Measurements from ENCODE around the gene FSD1L. TPM values are rescaled to one million over a fixed set of nuclear protein-coding genes. Genes with fewer than 3 reads are reported as not detected.

Gene FSD1L
- total RNA-seq, 4 donors from 2014 or later = 1.8 to 16.8 (median 7.0) TPM

GRCh38 chr9:105415662-105415980 lies 32.2 kb upstream of the FSD1L start:
- 74 to 88% methylated on average over 7 to 8 of the region's 8 CpGs for WGBS, 2 donors (ENCODE audit: low coverage in 1 of 2)
- intact Hi-C loops (cut with DNase I; ENCODE audit: low total_unique reads) (loop anchor here (10.0 kb wide), 2 partner anchors 491 to 551 kb away; partner anchors contain the start of gene ABCA1), in situ Hi-C loops (cut with MboI; ENCODE audit: low pct_ligation_motif_present in 1 of 4, low pct_unique_long_range_greater_than_20kb in 1 of 4, low sequenced_read_pairs in 3 of 4) (loop anchor here (10.0 to 25.0 kb wide), 7 partner anchors 251 to 628 kb away; partner anchors contain the start of gene ABCA1 (in 2 of the 4))
- no peaks in the 10 kb centered on the region for H3K27me3 ChIP-seq
- H3K9me3 ChIP-seq = peaks cover 0 to 5% of the 10 kb centered on the region in 2 donors
- peaks cover 0 to 20% (median 3%) of the 10 kb centered on the region in 4 donors for H3K4me1 ChIP-seq
- no peak overlapping the region for H3K4me3 ChIP-seq
- H3K36me3 ChIP-seq = no peaks in the 10 kb centered on the region
- DNase-seq = no peak
- TF ChIP-seq POLR2A (IDR thresholded peaks at IDR 0.05) = no peak
- no peak for TF ChIP-seq POLR2AphosphoS5 (IDR thresholded peaks at IDR 0.05)
- TF ChIP-seq EP300 (IDR thresholded peaks at IDR 0.05; ENCODE audit: low read depth) = no peak
- TF ChIP-seq, protein P1, sequence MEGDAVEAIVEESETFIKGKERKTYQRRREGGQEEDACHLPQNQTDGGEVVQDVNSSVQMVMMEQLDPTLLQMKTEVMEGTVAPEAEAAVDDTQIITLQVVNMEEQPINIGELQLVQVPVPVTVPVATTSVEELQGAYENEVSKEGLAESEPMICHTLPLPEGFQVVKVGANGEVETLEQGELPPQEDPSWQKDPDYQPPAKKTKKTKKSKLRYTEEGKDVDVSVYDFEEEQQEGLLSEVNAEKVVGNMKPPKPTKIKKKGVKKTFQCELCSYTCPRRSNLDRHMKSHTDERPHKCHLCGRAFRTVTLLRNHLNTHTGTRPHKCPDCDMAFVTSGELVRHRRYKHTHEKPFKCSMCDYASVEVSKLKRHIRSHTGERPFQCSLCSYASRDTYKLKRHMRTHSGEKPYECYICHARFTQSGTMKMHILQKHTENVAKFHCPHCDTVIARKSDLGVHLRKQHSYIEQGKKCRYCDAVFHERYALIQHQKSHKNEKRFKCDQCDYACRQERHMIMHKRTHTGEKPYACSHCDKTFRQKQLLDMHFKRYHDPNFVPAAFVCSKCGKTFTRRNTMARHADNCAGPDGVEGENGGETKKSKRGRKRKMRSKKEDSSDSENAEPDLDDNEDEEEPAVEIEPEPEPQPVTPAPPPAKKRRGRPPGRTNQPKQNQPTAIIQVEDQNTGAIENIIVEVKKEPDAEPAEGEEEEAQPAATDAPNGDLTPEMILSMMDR (IDR thresholded peaks at IDR 0.05) = no peak
- no peak overlapping the region for H3K27ac ChIP-seq

GRCh38 chr9:105416840-105417239 lies 31.0 kb upstream of the FSD1L start:
- in situ Hi-C loops (cut with MboI; ENCODE audit: low pct_ligation_motif_present in 1 of 4, low pct_unique_long_range_greater_than_20kb in 1 of 4, low sequenced_read_pairs in 3 of 4) = loop anchor here (10.0 to 25.0 kb wide), 7 partner anchors 252 to 630 kb away; partner anchors contain the start of gene ABCA1 (in 2 of the 4)

GRCh38 chr9:105418588-105419500 lies 29.0 kb upstream of the FSD1L start:
- 62 to 65% methylated on average over 2 to 3 of the region's 3 CpGs for WGBS, 2 donors (ENCODE audit: low coverage in 1 of 2)
- no peak overlapping the region for H3K4me3 ChIP-seq
- intact Hi-C loops (cut with DNase I; ENCODE audit: low total_unique reads) (loop anchor here (10.0 kb wide), 2 partner anchors 494 to 554 kb away; partner anchors contain the start of gene ABCA1), in situ Hi-C loops (cut with MboI; ENCODE audit: low pct_ligation_motif_present in 1 of 4, low pct_unique_long_range_greater_than_20kb in 1 of 4, low sequenced_read_pairs in 3 of 4) (loop anchor here (10.0 to 25.0 kb wide), 7 partner anchors 254 to 632 kb away; partner anchors contain the start of gene ABCA1 (in 2 of the 4))
- no peaks in the 10 kb centered on the region for H3K36me3 ChIP-seq
- no peaks in the 10 kb centered on the region for H3K9me3 ChIP-seq
- no peak for TF ChIP-seq POLR2AphosphoS5 (IDR thresholded peaks at IDR 0.05)
- no peak for TF ChIP-seq POLR2A (IDR thresholded peaks at IDR 0.05)
- TF ChIP-seq EP300 (IDR thresholded peaks at IDR 0.05; ENCODE audit: low read depth) = no peak
- TF ChIP-seq, protein P1 (IDR thresholded peaks at IDR 0.05) = no peak
- no peak overlapping the region for H3K27ac ChIP-seq
- no peaks in the 10 kb centered on the region for H3K27me3 ChIP-seq
- DNase-seq = no peak
- peaks cover 0 to 17% (median 3%) of the 10 kb centered on the region in 4 donors for H3K4me1 ChIP-seq

More at GRCh38 chr9:105416840-105417239, 31.0 kb upstream of the FSD1L start:
- peaks cover 0 to 1% of the 10 kb centered on the region in 2 donors for H3K9me3 ChIP-seq
- TF ChIP-seq, protein P1 (IDR thresholded peaks at IDR 0.05) = no peak
- TF ChIP-seq POLR2AphosphoS5 (IDR thresholded peaks at IDR 0.05) (no peak), POLR2A (IDR thresholded peaks at IDR 0.05) (no peak), EP300 (IDR thresholded peaks at IDR 0.05; ENCODE audit: low read depth) (no peak)
- DNase-seq = no peak
- peaks cover 0 to 20% (median 3%) of the 10 kb centered on the region in 4 donors for H3K4me1 ChIP-seq
- H3K27ac ChIP-seq = no peak overlapping the region
- H3K36me3 ChIP-seq = no peaks in the 10 kb centered on the region
- WGBS, 2 donors (ENCODE audit: low coverage in 1 of 2) = 62 to 88% methylated on average over 1 of the region's 1 CpG
- no peaks in the 10 kb centered on the region for H3K27me3 ChIP-seq
- intact Hi-C loops (cut with DNase I; ENCODE audit: low total_unique reads) = loop anchor here (10.0 kb wide), 2 partner anchors 492 to 552 kb away; partner anchors contain the start of gene ABCA1
- no peak overlapping the region for H3K4me3 ChIP-seq
